Measurements from ENCODE around the gene GTF2F2.
"Not testable (repeated sequence)": the region's sequence is repeated elsewhere in the genome, so short reads cannot be mapped to it uniquely, and the experiment has no call there.

The GTF2F2 gene

DNA sequence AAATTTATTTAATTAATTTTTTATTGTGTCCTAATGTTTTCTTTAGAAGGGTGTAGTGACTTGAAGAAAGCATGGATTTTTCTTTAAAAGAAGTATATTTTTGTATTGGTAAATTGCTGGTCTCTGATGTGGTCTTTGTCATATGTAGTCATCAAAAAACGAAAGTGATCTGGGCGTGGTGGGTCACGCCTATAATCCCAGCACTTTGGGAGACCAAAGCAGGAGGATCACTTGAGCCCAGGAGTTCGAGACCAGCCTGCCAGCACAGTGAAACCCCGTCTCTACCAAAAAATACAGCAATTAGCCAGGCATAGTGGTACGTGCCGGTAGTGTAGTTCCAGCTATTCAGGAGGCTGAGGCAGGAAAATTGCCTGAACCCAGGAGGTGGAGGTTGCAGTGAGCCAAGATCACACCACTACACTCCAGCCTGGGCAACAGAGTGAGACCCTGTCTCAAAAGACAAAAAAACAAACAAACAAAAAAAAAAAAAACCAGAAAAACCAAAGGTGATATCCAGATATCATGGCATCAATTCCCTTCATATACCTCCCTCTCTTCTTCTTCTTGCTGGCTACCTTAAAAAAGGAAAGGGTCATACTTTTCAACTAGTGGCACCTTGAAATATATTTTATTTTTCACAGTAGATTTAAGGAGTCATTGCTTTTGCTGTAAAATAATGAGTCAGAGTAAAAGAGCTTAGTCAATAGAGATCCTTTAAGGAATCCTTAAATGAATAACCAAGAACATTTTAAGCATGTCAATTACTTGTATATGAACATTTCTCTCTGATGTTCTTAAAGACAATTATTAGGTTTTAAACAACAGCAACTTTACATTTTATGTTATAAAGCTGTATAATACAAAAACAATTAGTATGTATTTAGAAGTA, 60.6 kb downstream of the GTF2F2 start:
- no peak for DNase-seq

DNA sequence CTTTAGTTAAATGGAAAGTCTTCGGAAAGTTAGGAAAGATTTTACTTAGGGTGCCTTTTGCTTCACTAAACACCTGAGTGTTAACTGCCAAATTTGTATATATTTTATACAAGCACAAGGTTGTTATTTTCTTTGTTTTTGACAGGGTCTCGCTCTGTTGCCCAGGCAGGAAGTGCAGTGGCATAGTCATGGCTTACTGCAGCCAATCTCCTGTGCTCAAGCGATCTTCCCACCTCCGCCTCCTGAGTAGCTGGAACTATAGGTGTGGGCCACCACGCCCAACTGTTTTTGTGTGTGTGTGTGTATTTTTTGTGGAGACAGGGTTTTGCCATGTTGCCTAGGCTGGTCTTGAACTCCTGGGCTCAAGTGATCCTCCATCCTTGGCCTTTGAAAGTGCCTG, 64.4 kb downstream of the GTF2F2 start:
- DNase-seq: no peak

DNA sequence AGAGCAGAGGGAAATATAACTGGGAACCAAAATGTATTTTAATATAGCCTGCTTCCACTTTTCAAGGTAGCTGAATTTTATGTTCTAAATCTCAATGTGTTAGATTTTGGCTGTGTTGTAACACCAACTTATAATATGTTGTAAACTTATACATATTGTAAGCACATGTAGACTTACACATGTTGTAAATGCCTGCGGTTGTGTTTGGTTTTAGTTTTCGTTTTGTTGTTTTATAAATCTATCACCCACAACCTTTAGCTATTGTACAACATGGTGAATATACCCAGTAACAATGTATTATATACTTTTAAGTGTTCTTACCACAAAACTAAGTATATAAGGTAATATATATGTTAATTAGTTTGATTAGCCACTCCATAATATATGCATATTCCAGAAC, 65.0 kb downstream of the GTF2F2 start:
- no peak for DNase-seq

DNA sequence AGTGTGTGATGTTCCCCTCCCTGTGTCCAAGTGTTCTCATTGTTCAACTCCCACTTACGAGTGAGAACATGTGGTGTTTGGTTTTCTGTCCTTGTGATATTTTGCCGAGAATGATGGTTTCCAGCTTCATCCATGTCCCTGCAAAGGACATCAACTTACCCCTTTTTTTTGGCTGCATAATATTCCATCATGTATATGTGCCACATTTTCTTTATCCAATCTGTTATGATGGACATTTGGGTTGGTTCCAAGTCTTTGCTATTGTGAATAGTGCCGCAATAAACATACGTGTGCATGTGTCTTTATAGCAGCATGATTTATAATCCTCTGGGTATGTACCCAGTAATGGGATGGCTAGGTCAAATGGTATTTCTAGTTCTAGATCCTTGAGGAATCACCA, 68.8 kb downstream of the GTF2F2 start:
- DNase-seq: not testable (repeated sequence)

DNA sequence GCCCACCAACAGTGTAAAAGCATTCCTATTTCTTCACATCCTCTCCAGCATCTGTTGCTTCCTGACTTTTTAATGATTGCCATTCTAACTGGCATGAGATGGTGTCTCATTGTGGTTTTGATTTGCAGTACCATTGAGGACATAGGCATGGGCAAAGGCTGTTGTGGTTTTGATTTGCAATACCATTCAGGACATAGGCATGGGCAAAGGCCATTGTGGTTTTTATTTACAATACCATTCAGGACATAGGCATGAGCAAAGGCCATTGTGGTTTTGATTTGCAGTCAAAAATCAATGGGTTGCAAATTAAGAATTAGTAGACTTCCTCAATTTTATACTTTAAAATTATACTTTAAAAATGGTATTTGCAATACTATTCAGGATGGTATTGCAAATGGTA, 69.2 kb downstream of the GTF2F2 start:
- peak; percentile 79 for DNase-seq

DNA sequence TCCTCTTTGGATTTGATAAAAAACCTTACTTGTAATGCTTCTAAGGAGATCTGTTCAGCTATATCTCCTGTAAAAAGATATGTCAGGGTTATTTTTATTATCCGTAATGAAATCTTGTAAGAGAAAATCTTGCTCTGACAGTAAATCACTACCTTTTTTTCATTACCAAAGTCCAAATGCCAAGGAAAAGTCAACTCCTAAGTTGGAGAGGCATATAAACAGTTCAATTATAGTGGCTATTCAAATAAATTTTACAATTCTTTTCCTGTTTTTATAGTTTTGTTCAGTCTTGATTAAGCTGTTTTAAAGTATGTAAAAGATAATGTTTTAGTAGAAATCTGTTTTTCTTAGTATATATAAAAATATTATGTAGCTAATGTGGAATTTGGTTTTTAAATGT, 71.6 kb downstream of the GTF2F2 start:
- no peak for DNase-seq

DNA sequence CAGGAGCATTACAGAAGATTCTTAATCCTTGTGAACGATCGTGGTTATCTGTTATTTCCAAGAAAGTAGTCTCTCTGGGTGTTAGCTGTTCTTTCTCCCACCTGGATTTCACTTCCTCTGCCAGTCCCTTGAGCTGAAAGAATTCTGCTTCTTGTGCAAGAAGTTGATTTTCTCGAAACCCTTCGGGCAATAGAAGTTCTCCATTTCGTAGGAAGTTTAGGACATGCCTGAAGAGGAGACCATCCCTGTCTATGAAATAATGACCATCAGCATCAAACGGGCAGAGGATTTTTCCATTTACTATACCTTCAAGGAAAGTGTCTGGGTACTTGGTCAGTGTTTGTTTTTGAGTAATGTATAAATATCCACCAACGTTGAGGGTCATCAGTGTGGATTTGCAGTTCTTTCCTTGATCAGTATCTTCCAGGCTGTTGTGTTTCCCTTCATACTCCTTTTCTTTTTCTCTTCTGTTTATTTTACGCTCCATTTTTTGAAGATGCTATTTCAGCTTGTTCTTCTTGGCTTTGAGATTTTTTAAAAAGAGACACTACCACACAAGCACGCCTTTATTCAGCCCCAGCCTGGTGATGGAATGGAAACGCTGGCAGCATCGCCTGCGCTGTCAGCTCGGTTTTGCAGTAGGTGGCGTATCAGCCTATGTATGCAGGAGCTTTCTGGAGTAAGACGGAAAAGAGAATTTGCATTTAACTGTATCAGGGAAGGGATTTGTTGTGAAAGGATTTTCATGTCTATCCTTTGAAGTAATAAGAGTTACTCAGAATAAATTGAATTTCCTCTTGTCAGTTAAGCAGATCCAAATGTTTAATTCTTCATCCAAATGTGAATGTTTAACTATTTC, 74.0 kb downstream of the GTF2F2 start:
- peak; percentile 61 for DNase-seq

DNA sequence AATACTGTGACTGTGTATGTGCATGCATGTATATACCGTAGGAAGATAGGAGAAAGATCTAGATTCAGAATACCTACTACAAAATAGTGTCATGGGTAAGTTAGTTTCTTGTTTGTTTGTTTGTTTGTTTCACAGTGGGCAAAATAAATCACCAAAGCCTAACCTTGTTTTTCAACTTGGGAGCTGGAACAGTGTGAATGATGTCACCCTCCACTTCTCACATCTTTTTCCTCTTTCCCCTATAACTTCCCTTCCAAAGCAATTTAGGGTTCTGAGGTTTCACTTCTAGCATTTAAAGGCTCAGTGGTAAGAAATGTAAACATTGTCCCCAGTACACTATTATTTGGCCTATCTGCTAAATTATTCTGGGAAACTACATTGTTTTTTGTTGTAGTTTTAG, 75.1 kb downstream of the GTF2F2 start:
- no peak for DNase-seq

DNA sequence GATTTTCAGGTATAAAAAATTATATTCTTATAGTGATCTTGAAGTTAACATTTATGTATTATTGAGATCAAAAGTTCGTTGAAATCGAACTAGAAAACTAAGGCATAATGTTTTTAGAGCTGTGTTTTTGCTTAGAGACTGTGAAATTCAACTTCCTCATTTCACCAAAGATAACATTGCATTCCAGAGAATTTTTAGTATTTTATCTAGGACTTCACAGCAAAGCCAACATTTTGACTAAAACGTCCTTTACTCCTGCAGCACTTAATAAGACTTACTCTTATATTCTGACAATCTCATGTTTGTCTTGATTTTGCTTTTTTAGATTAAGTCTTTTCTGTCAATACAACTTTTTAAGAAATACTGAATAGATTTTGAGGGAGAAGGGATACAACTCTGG, 75.8 kb downstream of the GTF2F2 start:
- no peak for DNase-seq

DNA sequence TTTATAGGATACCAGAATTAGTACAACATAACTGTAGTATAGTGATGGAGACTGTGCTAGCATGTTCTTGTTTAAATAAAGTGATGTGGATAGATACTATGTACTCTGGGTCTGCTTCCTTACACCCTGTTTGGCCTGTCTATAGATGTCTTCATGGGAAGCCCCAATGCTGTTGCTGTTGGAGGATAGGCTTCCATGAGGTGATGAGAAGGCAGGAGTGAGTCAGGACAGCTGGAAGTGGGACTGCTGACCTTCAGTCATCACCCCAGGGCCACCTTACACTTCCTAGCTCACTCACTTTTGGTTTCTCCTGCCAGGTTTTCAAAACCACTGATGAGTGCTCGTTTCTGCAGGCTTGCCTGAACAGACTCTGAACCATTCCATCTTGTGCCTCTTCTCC, 76.3 kb downstream of the GTF2F2 start:
- DNase-seq: peak; percentile 39

DNA sequence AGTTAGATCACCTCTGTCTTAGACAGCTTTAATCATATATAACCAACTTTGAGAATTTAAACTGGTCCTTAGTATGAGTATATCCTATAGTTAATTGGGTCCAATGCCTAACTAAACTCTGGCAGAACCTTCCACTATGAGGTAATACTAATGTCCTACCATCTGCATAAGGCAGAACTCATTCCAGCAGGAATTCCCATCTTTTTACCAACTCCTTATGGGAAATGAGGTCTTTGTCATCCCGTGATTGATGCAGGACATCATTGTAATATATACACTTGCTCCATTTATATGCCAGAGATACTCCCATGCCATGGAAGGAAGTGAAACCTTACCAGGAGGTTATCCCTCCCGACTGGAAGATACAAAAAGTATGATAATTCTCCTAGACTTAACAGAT, 77.7 kb downstream of the GTF2F2 start:
- DNase-seq: no peak

DNA sequence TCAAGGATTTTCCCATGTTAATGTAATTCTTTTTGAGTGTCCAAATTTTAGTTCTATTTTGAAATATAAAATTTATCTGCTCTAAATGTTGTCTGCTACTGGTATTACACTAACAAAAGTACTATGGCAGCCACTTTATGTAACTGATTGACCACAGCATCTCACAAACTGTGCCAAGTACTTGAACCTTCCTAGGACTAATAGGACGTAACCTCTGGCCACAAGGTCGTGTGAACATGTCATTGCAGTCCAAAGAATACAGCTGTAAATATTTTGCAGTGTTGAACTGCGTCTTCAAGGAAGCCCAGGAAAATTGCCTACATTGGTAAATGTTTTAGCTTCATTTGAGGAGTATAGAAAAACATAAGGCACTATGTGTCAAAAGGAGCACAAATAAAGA, 78.6 kb downstream of the GTF2F2 start:
- DNase-seq: no peak

DNA sequence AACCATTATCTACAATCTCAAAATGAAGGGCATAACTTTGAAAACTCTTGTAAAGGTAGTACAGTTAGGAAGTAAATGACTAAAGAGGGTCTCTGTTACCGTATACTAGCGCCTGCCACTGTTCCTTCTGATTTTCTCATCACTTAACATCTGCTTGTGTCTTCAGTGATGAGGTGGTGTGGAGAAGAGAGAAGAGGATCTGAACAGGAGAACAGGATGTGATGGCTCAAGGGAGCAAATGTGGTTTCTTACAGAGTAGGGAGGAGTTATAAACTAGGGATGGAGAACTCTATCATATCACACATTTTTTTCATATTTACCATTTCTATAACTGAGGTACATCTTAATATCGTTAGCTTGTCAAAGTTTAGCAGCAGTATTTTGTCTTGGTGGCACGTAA, 79.4 kb downstream of the GTF2F2 start:
- DNase-seq: no peak

DNA sequence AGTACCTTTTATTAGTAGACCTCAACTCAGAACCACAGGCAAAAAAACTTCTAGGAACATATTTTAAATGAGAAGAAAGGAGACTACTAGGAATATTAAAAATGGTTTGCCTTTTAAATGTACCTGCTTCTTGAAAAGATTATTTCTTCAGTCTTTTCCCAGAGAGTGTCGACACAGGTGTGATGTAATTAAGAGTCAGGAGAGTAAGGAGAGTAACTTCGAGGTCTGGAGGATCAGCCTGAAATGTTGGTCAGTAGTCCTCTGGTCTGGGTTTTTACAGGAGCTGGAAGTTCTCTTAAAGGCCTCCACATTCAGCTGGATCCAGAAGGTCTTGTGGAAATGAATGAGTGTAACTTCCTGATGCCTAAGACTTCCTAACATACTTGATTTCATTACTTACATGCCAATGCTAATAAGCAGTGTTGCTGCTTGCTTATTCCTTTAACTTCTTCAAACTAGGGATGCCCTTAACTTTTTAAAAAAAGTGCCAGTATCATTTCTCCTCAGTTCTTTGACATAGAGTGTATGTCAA, 80.5 kb downstream of the GTF2F2 start, which contains the start of gene KCTD4:
TSS of gene KCTD4 (minus strand) at position 345 of the 532 bp plus-strand sequence. CDS start 6,478 bp downstream, outside the sequence.
- DNase-seq: no peak

DNA sequence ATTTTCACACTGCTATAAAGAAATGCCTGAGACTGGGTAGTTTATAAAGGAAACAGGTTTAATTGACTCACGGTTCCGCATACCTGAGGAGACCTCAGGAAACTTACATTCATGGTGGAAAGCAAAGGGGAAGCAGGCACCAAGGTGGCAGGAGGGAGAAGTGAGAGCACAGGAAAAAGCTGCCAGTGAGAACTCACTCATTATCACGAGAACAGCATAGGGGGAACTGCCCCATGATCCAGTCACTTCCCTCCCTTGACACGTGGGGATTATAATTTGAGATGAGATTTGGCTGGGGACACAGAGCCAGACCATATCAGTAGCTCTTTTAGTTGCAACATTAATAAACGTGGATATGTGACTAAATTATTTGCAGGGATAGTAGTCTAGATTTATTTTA, 84.8 kb downstream of the GTF2F2 start:
- DNase-seq: no peak

DNA sequence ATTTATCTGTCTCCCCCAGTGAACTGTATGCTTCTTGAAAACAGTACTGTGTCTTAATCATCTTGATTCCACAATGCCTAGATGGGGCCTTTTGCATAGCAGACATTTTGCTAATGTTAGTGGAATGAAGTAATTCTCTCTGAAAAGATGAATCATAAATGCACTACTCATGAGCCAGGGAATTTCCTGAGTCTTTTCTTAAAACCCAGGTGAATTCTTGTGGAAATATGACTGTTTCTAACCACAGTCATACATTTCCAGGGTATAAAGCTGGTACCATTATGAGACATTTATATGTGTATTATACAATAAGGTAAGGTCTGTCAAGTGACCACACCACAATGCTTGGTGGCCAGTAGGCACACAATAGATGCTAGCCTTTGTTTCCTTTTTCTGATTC, 86.0 kb downstream of the GTF2F2 start:
- peak; percentile 97 for DNase-seq

DNA sequence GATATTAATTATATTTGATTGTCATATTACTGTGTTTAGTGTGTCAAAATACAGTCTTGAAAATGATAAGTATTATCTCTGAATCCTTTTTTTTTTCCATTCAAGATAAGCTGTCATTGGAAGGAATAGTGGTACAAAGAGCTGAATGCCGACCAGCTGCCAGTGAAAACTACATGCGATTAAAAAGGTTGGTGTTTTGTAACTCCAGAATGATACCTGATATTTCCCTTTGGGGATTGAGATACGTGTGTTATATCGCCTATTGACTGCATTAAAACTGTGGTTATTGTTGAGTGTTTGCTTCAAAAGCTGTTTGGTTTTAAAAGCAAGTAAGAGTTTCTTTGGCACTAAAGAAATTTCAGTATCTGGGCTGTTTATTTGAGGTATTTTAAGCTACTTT, 87.0 kb downstream of the GTF2F2 start:
- no peak for DNase-seq

DNA sequence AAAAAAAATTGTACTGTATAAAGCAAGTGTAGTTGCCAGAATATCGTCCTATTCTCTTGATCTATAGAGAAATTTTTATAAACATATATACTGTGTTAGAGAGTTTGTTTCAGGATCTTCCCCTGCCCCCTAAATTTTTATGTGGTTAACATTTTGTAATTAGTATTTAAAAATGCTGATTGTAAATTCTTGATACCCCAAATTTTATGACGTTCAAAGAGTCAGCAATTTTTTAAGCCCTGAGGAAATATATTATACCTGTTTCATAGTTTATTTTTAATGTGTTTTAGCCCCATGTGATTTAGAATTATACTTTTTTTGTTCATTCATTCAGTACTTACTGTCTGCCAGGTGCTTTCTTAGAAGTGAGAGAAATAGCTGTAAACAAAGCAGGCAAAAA, 87.8 kb downstream of the GTF2F2 start:
- DNase-seq: no peak

DNA sequence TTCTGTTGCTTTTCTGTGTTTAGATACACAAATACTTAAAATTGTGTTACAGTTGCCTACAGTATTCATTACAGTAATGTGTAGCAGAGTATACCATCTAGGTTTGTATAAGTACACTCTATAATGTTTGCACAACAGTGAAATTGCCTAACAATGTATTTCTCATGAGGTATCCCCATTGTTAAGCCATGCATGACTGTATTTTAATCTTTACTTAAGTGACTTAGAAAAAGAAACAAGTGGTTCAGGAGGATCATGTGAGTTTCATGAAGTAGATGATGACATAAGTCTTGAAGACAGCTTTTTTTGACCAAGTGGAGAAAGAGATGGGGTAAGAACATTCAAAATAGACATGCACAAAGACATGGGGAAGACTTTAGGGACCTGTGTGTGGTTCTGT, 88.9 kb downstream of the GTF2F2 start:
- DNase-seq: no peak

DNA sequence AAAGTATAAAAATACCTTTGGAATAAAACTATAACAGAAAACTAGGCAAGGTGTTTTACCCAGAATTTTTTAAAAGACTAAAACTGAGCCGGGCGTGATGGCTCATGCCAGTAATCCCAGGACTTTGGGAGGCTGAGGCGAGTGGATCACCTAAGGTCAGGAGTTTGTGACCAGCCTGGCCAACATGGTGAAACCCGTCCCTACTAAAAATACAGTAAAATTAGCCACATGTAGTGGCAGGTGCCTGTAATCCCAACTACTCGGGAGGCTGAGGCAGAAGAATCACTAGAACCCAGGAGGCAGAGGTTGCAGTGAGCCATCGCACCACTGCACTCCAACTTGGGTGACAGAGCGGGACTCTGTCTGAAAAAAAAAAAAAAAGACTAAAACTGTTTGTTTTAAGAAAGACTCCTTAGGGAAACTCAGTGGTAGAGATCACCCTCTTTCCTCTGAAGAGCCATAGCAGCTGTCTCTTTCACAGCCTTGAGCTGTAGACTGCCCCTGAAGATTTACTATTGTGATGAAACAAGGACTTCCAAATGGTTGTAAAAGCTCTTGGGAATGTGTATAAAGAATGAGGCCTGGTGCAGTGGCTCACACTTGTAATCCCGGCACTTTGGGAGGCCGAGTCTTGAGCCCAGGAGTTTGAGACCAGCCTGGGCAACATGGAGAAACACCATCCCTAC, 95.2 kb downstream of the GTF2F2 start:
- DNase-seq: no peak

DNA sequence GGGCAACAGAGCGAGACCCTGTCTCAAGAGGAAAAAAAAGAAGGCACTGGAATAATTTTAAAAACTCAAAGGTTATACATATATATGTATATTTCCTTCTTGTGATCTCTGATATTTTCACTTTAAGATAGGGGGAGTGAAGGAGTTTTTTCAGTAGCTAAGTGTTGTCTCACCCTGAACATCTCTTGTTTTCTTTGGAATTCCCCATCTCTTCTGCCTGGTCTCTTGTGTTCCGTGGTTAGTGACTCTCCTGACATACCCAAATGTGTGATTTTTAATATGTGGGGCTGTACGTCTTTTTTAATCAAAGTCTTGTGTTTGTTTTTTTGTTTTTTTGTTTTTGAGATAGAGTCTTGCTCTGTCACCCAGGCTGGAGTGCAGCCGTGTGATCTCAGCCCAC, 95.9 kb downstream of the GTF2F2 start:
- DNase-seq: no peak

DNA sequence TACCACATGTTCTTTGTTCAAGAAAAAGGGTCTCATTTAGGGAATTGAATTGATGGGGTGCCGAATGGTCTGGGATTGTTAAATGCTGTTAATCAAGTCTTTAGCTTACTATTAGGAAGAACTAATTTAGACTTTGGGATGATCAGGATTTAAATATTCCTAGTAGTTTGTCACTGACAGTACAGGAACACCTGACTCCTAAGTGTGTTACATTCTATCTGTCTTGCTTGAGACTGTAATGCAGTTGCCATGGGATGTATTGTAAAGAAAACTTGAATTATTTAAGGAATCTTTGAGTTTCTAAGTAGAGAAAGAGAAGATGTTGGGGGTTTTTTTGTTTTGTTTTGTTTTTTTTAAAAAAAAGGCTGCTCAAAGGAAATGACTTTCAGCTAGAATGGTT, 98.4 kb downstream of the GTF2F2 start:
- DNase-seq: no peak
